A673 (cell line): Measurements from ENCODE around the gene BTG2. TPM values are rescaled to one million over a fixed set of nuclear protein-coding genes. Genes with fewer than 3 reads are reported as not detected.

Experiments
- BruUV-seq: library from RNA; stranded (reverse); fragments of 400-500 nt; replicated peaks from 2 replicates; lab custom pipeline; 2021; lab: Mats Ljungman, UMichigan
- CTCF ChIA-PET: fragments of 300-600 bp; sonication (Branson Sonifier 250); formaldehyde crosslinking; loops from one replicate; lab custom pipeline; 2022; ENCODE audit warnings: antibody characterized with exemption; lab: Charles Lee
- POLR2A ChIA-PET: fragments of 300-600 bp; sonication (Branson Sonifier 250); formaldehyde crosslinking; loops from one replicate; lab custom pipeline; 2022; ENCODE audit warnings: antibody characterized with exemption; ENCODE audit not compliant: low non-redundant PET; lab: Charles Lee
- DNase-seq: peaks from one replicate; pipeline ENCODE4 v3.0.0-alpha.2; 2015; ENCODE audit warnings: low spot score
- H3K27ac ChIP-seq: fragments of 200-600 bp; sonication (generic); 2 replicates; pipeline ENCODE4 v1.5.1; 2016; ENCODE audit warnings: mixed run types, low read depth, mild to moderate bottlenecking, mixed read lengths, antibody characterized with exemption, low read length; ENCODE audit not compliant: poor library complexity, severe bottlenecking
- H3K27me3 ChIP-seq: fragments of 200-600 bp; sonication (generic); replicated peaks from 2 replicates; pipeline ENCODE4 v1.6.1; 2017; ENCODE audit warnings: mixed run types, low read depth, mild to moderate bottlenecking, mixed read lengths, antibody characterized with exemption, low read length; ENCODE audit not compliant: insufficient read depth, poor library complexity
- H3K36me3 ChIP-seq: fragments of 200-600 bp; sonication (generic); 2 replicates; pipeline ENCODE4 v1.6.1; 2016; ENCODE audit warnings: mixed run types, mild to moderate bottlenecking, mixed read lengths, antibody characterized with exemption, low read length; ENCODE audit not compliant: insufficient read depth, poor library complexity, severe bottlenecking
- H3K4me1 ChIP-seq: fragments of 200-600 bp; sonication (generic); 2 replicates; pipeline ENCODE4 v1.6.1; 2017; ENCODE audit warnings: mixed run types, mild to moderate bottlenecking, mixed read lengths, antibody characterized with exemption, low read length; ENCODE audit not compliant: insufficient read depth, poor library complexity, severe bottlenecking
- H3K4me3 ChIP-seq: fragments of 200-600 bp; sonication (generic); 2 replicates; pipeline ENCODE4 v1.5.1; 2016; ENCODE audit warnings: low read depth, mixed run types, mild to moderate bottlenecking, mixed read lengths, low read length; ENCODE audit not compliant: poor library complexity, severe bottlenecking
- H3K9me3 ChIP-seq: fragments of 200-600 bp; sonication (generic); 2 replicates; pipeline ENCODE4 v1.6.1; 2016; ENCODE audit warnings: mixed run types, low read depth, mild to moderate bottlenecking, mixed read lengths, antibody characterized with exemption, low read length; ENCODE audit not compliant: poor library complexity, severe bottlenecking
- EZH2 ChIP-seq: fragments of 200-600 bp; sonication (generic); IDR thresholded peaks from 2 replicates; pipeline ENCODE4 v1.6.1; 2017; ENCODE audit warnings: borderline replicate concordance, low read depth, mild to moderate bottlenecking, mixed read lengths, antibody characterized with exemption, low read length; ENCODE audit not compliant: poor library complexity, severe bottlenecking
- intact Hi-C: fragments of 100-400 bp; cut with micrococcal nuclease; formaldehyde crosslinking; loops from one replicate; pipeline ENCODE4 v1.10.0; 2022; ENCODE audit not compliant: unreplicated experiment
- total RNA-seq: library from RNA; stranded (reverse); gene quantifications from 2 replicates; pipeline ENCODE4 v1.2.3, GENCODE V29; 2021
- TF ChIP-seq, protein P1 (sequence below): fragments of 300-800, 200-600 bp; sonication (generic); conservative IDR thresholded peaks from 2 replicates; pipeline ENCODE4 v1.5.1; 2017; ENCODE audit warnings: low read depth, mild to moderate bottlenecking, antibody characterized with exemption, low read length, moderate library complexity, mixed read lengths

Gene BTG2
- total RNA-seq, 1 experiment from 2014 or later, result 9.3 TPM

DNA sequence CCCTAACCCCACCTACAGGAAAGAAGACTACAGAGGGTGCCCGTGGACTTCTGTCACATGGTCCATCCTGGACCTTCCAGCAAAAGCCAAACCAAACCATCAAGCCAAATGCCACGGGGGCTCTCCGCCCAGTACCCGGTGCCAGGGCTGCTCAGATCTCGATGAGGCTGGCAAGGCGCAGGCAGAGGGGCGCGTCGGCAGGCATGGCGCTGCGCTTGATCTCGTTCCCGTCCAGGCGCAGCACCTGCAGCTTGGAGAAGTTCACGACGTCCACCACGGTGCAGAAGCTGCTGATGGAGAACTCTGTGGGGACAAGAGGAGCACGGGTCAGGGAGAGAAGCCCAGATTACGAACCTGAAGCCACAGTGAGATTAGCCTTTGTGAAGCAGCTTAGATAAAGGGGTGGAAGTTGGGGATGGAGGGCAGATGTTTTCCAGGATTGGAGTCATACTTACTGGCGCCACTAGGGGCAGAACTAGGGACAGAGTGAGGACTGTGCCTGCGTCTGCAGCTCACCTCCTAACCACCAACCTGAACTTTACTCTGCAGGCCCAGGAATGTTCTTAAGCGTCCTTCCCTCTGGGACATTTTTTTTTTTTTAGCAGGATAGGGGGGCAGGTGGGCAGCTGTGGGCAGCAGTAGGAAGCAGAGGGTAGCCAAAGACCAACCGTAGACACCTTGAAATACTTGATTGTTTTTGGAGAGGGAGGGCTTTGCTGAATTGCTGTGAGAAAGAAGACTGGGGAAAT is 37.0 kb downstream of the BTG2 start:
- Histone ChIP-seq H3K27ac (no peak overlapping the region), H3K4me3 (peak overlapping the region; percentile 35), H3K36me3 (no peaks in the 10 kb centered on the region), H3K4me1 (no peaks in the 10 kb centered on the region), H3K27me3 (peaks cover 8% of the 10 kb centered on the region), H3K9me3 (no peaks in the 10 kb centered on the region)
- no TSS peak for BruUV-seq
- CTCF ChIA-PET, result interaction anchor here (0.6 to 2.0 kb wide), 11 partner anchors 9 to 457 kb away, joined by 3 to 16 read pairs (median 5); partner anchors contain the start of gene FMOD
- DNase-seq, result peak; percentile 74
- intact Hi-C loops, result loop anchor here (5.0 kb wide), 1 partner anchor 360 kb away; no protein-coding TSS in a partner anchor
- TF ChIP-seq EZH2, result no peak
- TF ChIP-seq, protein P1, sequence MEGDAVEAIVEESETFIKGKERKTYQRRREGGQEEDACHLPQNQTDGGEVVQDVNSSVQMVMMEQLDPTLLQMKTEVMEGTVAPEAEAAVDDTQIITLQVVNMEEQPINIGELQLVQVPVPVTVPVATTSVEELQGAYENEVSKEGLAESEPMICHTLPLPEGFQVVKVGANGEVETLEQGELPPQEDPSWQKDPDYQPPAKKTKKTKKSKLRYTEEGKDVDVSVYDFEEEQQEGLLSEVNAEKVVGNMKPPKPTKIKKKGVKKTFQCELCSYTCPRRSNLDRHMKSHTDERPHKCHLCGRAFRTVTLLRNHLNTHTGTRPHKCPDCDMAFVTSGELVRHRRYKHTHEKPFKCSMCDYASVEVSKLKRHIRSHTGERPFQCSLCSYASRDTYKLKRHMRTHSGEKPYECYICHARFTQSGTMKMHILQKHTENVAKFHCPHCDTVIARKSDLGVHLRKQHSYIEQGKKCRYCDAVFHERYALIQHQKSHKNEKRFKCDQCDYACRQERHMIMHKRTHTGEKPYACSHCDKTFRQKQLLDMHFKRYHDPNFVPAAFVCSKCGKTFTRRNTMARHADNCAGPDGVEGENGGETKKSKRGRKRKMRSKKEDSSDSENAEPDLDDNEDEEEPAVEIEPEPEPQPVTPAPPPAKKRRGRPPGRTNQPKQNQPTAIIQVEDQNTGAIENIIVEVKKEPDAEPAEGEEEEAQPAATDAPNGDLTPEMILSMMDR, result peak; percentile 82
- POLR2A ChIA-PET, result interaction anchor here (0.6 to 0.7 kb wide), 2 partner anchors 175 to 1692 kb away, joined by 3 to 5 read pairs; no protein-coding TSS in a partner anchor

DNA sequence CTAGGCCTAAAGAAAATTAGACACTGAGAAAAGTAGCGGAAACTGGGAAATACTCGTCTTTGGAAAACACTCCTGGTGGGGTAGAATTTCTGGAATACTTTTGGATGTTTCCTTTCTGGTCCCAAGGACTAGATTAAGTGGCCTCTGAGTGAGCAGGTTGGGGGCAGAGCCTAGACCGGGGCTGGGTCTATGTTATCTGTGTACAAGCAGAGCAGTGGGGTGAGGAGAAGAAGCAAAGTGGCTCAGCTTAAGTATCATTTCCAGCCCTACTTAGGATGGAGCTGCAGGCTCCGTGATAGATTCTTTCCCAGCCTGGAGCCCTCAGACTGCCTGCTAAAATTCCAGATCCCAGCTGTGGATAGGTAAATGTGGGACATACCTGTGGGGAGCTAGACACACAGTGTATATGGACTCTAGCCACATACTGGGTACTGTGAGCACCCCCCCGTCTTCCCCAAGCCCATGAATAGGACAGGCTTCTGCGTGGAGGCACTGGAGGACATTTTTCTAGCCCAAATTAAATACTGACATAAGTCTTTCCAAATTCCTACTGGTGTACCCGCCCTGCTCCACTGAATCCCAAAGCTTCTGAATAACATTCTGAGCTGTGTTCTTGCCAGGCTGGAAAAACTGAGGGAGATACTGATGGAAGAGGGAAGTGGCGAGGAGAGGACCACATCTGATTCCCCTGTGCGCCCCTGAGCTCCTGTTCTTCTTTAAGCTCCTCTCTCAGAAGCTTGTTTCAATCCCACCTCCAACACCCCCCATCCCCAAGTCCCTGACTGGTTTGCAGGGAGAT is 38.8 kb downstream of the BTG2 start:
- Histone ChIP-seq H3K27ac (no peak overlapping the region), H3K4me1 (no peaks in the 10 kb centered on the region), H3K36me3 (no peaks in the 10 kb centered on the region), H3K4me3 (no peak overlapping the region), H3K9me3 (no peaks in the 10 kb centered on the region), H3K27me3 (peaks cover 8% of the 10 kb centered on the region)
- intact Hi-C loops, result loop anchor here (5.0 kb wide), 1 partner anchor 358 kb away; no protein-coding TSS in a partner anchor
- no TSS peak for BruUV-seq
- TF ChIP-seq, protein P1, result no peak
- TF ChIP-seq EZH2, result no peak
- CTCF ChIA-PET, result interaction anchor here (0.7 kb wide), 1 partner anchor 96 kb away, joined by 3 read pairs; no protein-coding TSS in a partner anchor
- POLR2A ChIA-PET, result no interaction called here
- no peak for DNase-seq

DNA sequence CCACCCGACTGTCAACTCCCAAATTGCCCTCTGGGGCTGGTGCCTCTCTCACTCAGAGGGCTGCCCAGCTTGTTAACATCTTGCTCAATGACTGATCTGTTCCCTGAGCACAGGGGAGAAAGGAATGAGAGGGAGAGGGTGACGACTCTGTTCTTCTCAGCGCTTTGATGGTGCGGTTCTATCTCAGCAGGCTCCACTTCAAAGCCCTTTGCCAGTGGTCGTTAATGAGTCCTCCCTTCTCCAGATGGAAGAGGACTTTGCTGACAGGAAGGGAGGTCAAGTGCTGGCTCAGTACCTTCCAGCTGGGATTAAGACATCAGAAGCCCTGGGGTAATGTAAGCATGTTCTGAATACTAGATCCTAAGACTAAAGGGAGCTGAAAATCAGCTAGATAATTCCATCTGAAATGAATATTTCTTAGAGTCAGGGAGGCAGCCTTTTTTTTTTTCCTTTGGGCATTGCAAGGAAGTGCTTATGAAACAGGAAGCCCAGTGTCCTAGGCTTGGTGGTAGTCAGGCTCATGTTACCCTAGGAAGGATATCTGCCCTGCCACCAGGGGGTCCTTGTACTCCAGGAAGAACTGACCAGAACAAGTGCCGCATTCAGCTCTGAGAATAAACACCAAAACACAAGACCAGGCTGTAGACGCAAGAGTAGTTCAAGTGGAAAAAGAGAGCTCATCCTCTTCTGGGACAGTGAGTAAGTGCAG is 40.9 kb downstream of the BTG2 start:
- Histone ChIP-seq H3K4me1 (no peaks in the 10 kb centered on the region), H3K27ac (no peak overlapping the region), H3K9me3 (no peaks in the 10 kb centered on the region), H3K27me3 (no peaks in the 10 kb centered on the region), H3K36me3 (no peaks in the 10 kb centered on the region), H3K4me3 (no peak overlapping the region)
- intact Hi-C loops, result no loop called here
- POLR2A ChIA-PET, result no interaction called here
- BruUV-seq, result no TSS peak
- DNase-seq, result peak; percentile 34
- TF ChIP-seq, protein P1, result no peak
- CTCF ChIA-PET, result interaction anchor here (1.2 to 1.3 kb wide), 2 partner anchors 12 to 79 kb away, joined by 4 to 5 read pairs; no protein-coding TSS in a partner anchor
